HG03280 (cell line): ENCODE results near the gene TPST1.

Experiments
- ATAC-seq: cut with Tn5 transposase; IDR thresholded peaks from one replicate; pipeline ENCODE4 v1.9.1; 2021; ENCODE audit warnings: mild to moderate bottlenecking, moderate library complexity; ENCODE audit not compliant: unreplicated experiment

The TPST1 gene

DNA sequence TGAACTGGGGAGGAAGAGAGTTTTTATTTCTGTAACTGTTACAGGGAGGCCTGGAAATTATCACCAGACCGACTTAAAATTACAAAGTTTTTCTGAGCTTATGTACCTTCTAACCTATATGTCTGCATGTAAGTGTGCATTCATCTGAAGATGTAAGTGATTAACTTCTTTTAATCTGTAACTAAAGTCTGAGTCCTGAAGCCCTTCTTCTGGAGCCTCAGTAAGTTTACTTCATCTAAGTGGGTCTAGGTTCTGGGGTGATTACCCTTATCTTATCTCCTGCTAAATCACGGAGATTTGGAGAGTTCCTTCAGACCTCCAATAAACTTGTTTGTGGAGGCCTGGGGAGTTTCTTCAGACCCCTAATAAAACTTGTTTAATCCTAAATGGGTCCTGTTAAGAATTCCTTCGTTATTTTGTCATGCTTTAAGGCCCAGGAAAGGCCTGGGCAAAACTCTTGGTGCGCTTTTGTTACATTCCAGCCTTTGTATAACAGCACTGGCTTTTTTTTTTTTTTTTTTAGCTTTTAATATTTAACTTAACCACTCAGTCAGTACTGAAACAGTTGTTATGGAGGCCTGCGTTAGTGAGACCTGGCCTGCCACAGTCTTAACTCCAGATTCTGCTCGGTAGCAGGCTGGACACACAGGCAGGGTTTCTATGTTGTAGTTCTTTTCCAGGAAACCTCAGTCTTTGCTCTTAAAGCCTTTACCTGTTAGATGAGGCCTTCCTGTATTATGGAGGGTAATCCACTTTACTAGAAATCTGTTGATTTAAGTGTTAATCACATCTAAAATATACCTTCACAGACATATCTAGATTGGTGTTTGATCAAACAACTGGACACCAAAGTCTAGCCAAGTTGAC is 33.0 kb downstream of the TPST1 start:
- ATAC-seq: no peak

GRCh38 chr7:66238773-66239466 is 33.8 kb downstream of the TPST1 start:
- ATAC-seq: no peak

DNA sequence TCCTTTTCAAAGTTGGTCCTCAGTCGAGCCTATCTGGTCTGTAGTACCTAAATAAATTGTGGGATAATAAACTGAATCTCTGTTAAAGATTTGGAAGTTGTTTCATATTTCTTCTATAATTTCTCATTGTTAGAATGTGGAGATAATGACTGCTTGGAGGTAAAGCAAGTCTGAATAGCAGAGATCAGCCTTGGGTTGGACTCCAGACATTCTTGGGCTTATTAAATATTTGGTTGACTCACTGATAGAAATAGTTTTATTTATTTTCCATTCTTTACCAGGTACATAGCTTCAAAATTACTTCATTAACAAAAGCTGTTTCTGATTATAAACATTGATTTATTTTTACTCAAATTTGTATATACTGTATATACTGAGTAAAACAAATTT is 34.3 kb downstream of the TPST1 start:
- ATAC-seq: no peak

DNA sequence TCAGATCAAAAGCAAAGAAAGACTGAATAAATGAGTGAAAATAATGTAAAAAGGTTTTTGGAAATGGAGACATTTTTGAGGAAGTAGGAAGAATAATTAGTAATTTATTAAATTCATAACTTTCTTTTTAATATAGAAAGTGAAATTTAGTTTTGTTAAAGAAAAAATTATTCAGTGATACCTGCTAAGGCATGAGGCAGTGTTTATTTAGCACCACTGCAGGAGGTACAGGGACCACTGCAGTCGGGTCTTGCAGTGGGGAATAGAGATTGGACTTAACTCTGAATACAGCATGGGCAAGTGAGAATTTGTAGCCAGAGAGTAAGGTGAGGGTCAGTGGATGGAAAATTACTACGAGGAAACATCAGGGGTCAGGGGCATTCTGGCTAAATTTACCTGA is 39.9 kb downstream of the TPST1 start:
- no peak for ATAC-seq

DNA sequence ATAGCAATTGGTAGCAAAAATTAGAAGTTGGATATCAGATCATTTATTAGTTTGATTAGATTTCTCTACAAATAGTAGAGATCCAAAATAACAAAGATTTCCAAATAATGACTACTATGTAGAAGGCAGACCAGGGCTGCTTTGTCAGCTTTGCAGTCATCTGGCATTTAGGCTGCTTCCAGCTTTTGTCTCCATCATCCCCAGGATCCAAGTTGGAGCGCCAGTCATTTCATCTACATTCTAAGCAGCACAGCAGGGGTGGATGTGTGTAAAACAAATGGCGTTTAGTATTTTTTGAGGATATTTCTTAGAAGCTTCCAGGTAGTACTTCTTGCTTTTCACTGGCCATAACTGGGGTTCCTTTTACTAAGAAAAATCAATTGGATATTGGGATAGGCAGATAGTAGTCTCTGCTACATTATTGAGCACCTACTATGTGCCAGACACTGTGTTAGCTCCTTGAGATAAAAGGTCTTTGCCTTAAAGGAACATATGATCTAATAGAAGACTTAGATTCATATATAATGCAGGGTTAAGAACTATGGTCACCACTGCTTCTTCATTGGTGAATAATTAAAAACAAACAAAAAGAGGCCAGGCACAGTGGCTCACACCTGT is 41.5 kb downstream of the TPST1 start:
- ATAC-seq: no peak

- no peak for ATAC-seq
Observed at GRCh38 chr7:66247380-66248078, 42.4 kb downstream of the TPST1 start.

- no peak for ATAC-seq
Observed at GRCh38 chr7:66250711-66251110, 45.6 kb downstream of the TPST1 start.

GRCh38 chr7:66255534-66256100 is 50.5 kb downstream of the TPST1 start:
- no peak for ATAC-seq

DNA sequence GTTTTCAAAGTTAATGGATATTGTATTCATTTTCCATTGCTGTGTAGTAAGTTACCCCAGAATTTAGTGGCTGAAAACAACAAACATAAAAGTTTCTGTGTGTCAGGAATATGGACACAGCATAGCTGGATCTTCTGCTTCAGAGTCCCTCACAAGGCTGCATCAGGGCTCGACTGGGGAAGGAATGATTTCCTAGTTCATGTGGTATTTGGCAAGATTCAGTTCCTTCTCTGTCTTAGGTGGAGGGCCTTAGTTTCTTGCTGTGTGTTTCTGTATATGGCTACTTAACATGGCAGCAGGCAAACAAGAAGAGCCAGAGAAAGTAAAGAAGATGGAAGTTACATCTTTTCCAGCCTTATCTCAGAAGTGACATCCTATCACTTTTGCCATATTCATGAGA is 51.1 kb downstream of the TPST1 start:
- no peak for ATAC-seq

GRCh38 chr7:66257481-66257880 is 52.3 kb downstream of the TPST1 start:
- no peak for ATAC-seq

GRCh38 chr7:66258409-66258808 is 53.3 kb downstream of the TPST1 start:
- no peak for ATAC-seq

DNA sequence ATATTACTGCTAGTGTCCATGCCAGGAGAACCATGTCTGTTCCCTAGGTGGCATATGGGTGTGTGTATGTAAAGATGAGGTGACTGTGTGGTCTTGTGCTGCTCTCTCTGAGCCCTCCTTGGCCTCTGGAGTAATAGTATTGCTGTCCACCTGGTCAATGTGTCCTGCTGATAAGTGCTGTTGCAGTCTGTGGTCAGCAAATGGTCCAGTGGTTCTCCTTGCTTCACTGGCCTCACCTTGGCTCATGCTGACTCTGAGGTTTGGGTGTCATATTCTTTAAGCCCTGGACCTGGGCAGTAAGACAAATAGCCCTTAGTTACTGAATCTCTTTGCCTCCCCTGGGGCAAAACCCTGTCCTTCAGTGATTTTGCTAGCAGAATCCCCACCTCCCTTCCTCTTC is 56.8 kb downstream of the TPST1 start:
- no peak for ATAC-seq

- ATAC-seq: no peak
Observed at GRCh38 chr7:66263936-66264335, 58.8 kb downstream of the TPST1 start.

DNA sequence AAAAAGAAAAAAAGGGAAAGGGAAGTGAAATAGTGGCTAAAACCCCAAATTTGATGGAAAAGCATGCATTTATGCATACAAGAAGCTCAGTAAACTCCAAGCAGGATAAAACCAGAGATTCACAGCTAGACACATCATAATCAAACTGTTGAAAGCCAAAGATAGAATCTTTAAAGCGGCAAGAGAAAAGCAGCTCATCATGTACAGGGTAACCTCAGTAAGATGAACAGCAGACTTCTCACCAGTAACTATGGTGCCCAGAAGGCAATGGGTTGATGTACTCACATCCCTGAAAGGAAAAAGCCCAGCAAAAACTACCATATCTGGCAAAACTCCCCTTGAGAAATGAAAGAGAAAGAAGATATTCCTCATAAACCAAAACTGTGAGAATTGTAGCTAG is 60.4 kb downstream of the TPST1 start:
- ATAC-seq: no peak

GRCh38 chr7:66267249-66267648 is 62.1 kb downstream of the TPST1 start:
- no peak for ATAC-seq

- ATAC-seq: no peak
Observed at GRCh38 chr7:66269978-66270377, 64.8 kb downstream of the TPST1 start.

DNA sequence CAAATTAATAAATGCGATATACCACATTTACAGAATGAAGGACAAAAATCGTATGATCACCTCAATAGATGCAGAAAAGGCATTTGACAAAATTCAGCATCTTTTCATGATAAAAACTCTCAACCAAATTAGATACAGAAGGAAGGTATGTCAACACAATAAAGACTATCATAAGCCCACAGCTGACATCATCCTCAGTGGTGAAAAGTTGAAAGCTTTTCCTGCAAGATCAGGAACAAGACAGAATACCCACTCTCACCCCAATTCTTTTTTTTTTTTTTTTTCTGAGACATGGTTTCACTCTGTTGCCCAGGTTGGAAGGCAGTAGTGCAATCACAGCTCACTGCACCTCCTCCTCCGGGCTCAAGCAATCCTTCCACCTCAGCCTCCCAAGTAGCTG is 67.2 kb downstream of the TPST1 start:
- ATAC-seq: no peak

GRCh38 chr7:66276363-66276762 is 71.2 kb downstream of the TPST1 start:
- no peak for ATAC-seq

GRCh38 chr7:66277492-66277891 is 72.4 kb downstream of the TPST1 start:
- no peak for ATAC-seq

DNA sequence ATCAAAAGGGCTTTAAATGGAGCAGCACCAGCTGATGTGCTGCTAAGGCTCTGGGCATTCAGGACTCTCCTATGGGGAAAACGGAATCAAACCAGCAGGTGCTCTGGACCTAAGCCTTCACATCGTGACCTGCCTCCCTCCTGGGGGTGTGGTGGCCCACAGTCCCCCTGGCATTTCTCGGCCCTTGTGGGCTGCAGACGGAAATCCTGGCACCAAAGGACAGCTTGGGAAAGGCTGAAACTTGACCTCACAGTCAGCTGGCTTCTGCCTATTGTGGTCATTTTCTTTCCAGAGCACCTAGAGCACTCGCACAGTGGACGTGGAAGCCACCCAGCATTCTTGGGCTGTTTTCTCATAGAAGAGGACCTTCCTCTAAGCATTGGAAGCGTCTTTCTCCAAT is 74.8 kb downstream of the TPST1 start:
- ATAC-seq: no peak
